HUES48 (cell line): ENCODE results near the gene ARHGAP42.
"Not testable (repeated sequence)": the region's sequence is repeated elsewhere in the genome, so short reads cannot be mapped to it uniquely, and the experiment has no call there.

Source experiments
- H3K27ac ChIP-seq: one replicate; pipeline ENCODE4 v1.7.0; 2013; ENCODE audit warnings: low read depth, low read length, inconsistent platforms
- H3K27me3 ChIP-seq: 2 replicates; pipeline ENCODE4 v1.6.1; 2013; ENCODE audit warnings: mild to moderate bottlenecking, low read length; ENCODE audit not compliant: control insufficient read depth, insufficient read depth
- H3K36me3 ChIP-seq: 2 replicates; pipeline ENCODE4 v1.6.1; 2013; ENCODE audit warnings: low read length; ENCODE audit not compliant: control insufficient read depth, insufficient read depth
- H3K4me1 ChIP-seq: 2 replicates; pipeline ENCODE4 v1.6.1; 2013; ENCODE audit warnings: mild to moderate bottlenecking, low read length; ENCODE audit not compliant: control insufficient read depth, insufficient read depth
- H3K4me3 ChIP-seq: 2 replicates; pipeline ENCODE4 v1.5.1; 2013; ENCODE audit warnings: mild to moderate bottlenecking, low read depth, low read length
- H3K9ac ChIP-seq: 2 replicates; pipeline ENCODE4 v1.6.1; 2013; ENCODE audit warnings: mild to moderate bottlenecking, low read depth, low read length, moderate library complexity
- H3K9me3 ChIP-seq: 2 replicates; pipeline ENCODE4 v1.6.1; 2013; ENCODE audit warnings: low read length; ENCODE audit not compliant: control insufficient read depth, insufficient read depth

Gene ARHGAP42

DNA sequence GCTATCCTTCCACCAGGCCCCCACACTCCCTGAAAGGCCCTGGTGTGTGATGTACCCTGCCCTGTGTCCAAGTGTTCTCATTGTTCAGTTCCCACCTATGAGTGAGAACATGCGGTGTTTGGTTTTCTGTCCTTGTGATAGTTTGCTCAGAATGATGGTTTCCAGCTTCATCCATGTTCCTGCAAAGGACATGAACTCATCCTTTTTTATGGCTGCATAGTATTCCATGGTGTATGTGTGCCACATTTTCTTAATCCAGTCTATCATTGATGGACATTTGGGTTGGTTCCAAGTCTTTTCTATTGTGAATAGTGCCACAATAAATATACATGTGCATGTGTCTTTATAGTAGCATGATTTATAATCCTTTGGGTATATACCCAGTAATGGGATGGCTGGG lies 208.9 kb downstream of the ARHGAP42 start:
- not testable (repeated sequence) for H3K27ac ChIP-seq, H3K4me1 ChIP-seq, H3K9me3 ChIP-seq, H3K27me3 ChIP-seq, H3K36me3 ChIP-seq, H3K4me3 ChIP-seq, H3K9ac ChIP-seq

DNA sequence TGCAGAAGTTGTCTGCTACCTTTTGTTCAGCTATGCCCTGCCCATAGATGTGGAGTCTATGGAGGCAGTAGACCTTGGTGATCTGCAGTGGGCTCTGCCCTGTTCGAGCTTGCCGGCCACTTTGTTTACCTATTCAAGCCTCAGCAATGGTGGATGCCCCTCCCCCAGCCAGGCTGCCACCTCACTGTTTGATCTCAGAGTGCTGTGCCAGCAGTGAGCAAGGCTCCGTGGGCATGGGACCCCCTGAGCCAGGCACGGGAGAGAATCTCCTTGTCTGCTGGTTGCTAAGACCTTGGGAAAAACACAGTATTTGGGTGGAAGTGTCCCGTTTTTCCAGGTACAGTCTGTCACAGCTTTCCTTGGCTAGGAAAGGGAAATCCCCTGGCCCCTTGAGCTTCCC lies 214.4 kb downstream of the ARHGAP42 start:
- H3K9me3 ChIP-seq, H3K9ac ChIP-seq, H3K27me3 ChIP-seq, H3K27ac ChIP-seq, H3K36me3 ChIP-seq, H3K4me3 ChIP-seq, H3K4me1 ChIP-seq: not testable (repeated sequence)

DNA sequence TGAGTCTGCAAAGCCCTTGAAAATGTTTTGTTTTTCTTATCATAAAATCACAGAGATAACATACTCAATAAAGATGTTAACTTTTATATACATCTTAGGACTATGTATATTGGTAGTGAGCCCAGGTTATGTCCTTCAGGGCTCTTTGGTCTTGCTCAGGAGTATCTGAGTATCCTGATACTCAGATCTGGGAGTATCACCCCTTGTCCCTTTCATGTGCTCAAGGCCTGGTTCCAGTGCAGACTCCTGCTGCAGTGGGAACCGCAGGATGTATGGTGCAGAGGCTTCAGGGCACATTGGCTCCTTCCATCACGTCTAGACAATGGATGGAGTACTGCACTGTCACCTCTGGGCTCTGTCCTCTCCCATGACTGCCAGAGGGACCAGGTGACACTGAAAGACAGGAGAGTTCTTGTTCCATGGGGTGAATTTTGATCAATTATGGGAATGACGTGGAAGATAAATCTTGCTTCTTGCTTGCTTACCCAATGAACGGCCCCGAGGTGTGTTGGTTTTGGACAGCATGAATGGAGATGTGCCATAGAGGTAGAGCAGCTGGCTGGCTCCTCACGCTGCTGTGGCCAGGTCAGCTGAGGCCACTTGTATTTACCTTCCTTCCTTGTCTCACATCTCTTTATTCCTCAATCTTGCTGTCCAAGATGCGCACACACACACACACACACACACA lies 215.5 kb downstream of the ARHGAP42 start:
- H3K27me3 ChIP-seq: no peaks in the 10 kb centered on the region
- no peak overlapping the region for H3K9ac ChIP-seq
- no peaks in the 10 kb centered on the region for H3K36me3 ChIP-seq
- no peak overlapping the region for H3K4me3 ChIP-seq
- H3K9me3 ChIP-seq: no peaks in the 10 kb centered on the region
- H3K4me1 ChIP-seq: no peaks in the 10 kb centered on the region
- H3K27ac ChIP-seq: no peak overlapping the region

DNA sequence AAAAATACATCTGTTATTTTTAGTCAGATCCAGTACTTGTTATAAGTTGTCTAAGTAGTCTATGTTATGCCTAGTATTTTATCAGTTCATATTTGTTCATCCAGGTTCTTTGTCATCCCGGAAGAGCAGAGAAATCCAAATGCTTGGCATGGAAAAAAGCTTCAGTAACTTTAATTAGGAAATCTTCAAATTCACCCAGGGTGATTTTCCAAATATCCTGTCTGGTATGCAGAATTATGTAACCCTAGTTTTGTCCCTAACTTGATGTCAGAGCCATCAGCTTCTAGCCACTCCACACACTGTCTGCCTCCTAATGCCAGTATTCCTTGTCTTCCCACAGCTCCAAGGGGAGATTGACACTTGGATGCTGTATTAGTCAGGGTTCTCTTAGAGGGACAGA lies 216.2 kb downstream of the ARHGAP42 start:
- Histone ChIP-seq H3K36me3 (no peaks in the 10 kb centered on the region), H3K4me1 (no peaks in the 10 kb centered on the region), H3K4me3 (no peak overlapping the region), H3K9ac (no peak overlapping the region), H3K27ac (no peak overlapping the region), H3K9me3 (no peaks in the 10 kb centered on the region), H3K27me3 (no peaks in the 10 kb centered on the region)

DNA sequence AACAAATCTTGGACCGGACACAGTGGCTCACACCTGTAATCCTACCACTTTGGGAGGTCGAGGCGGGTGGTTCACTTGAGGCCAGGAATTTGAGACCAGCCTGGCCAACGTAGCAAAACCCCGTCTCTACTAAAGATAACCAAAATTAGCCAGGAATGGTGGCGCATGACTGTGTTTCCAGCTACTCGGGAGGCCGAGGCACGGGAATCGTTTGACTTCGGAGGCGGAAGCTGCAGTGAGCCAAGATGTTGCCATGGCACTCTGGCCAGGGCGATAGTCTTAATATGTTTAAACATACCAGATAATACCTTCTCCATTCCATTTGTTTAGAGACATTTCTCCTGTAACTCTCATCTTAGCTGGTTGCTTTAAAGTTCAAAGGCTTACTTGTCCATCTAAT lies 218.6 kb downstream of the ARHGAP42 start:
- Histone ChIP-seq H3K4me1 (no peaks in the 10 kb centered on the region), H3K9ac (no peak overlapping the region), H3K4me3 (no peak overlapping the region), H3K27ac (no peak overlapping the region), H3K9me3 (no peaks in the 10 kb centered on the region), H3K36me3 (no peaks in the 10 kb centered on the region), H3K27me3 (no peaks in the 10 kb centered on the region)

DNA sequence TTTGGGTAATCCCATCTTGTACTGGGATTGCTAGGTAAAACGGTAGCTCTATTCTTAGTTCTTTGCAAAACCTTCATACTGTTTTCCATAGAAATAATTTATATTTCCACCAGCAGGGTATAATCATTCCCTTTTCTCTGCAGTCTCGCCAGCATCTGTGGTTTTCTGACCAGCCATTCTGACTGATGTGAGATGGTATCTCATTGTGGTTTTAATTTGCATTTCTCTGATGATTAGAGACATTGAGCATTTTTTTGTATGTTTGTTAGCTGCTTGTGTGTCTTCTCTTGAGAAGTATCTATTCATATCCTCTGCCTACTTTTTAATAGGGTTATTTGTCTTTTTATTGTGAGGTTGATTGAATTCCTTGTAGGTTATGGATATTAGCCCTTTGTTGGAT lies 221.7 kb downstream of the ARHGAP42 start:
- H3K4me3 ChIP-seq: no peak overlapping the region
- no peak overlapping the region for H3K27ac ChIP-seq
- no peaks in the 10 kb centered on the region for H3K4me1 ChIP-seq
- no peaks in the 10 kb centered on the region for H3K36me3 ChIP-seq
- no peaks in the 10 kb centered on the region for H3K9me3 ChIP-seq
- H3K27me3 ChIP-seq: no peaks in the 10 kb centered on the region
- no peak overlapping the region for H3K9ac ChIP-seq

DNA sequence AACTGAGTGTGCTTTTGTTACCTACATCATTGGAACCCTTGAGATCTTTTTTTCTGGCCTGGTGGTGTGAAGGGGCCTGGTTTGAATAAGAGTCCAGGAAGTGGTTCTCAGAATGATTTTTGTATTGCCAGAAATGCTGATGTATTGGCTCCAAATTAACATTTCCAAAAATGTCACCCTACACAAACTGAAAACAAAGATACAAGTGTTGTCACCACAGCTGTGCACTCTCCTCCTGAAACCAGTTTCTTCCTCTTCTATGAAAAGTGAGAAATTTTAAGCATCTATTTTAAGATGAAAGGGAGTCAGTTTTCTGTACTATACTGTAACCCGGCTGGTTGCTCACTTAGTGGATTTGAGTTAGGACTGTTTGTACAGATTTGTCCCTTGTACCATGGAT lies 223.7 kb downstream of the ARHGAP42 start:
- no peak overlapping the region for H3K4me3 ChIP-seq
- no peaks in the 10 kb centered on the region for H3K36me3 ChIP-seq
- H3K9ac ChIP-seq: no peak overlapping the region
- no peaks in the 10 kb centered on the region for H3K9me3 ChIP-seq
- H3K4me1 ChIP-seq: no peaks in the 10 kb centered on the region
- H3K27me3 ChIP-seq: no peaks in the 10 kb centered on the region
- H3K27ac ChIP-seq: no peak overlapping the region

DNA sequence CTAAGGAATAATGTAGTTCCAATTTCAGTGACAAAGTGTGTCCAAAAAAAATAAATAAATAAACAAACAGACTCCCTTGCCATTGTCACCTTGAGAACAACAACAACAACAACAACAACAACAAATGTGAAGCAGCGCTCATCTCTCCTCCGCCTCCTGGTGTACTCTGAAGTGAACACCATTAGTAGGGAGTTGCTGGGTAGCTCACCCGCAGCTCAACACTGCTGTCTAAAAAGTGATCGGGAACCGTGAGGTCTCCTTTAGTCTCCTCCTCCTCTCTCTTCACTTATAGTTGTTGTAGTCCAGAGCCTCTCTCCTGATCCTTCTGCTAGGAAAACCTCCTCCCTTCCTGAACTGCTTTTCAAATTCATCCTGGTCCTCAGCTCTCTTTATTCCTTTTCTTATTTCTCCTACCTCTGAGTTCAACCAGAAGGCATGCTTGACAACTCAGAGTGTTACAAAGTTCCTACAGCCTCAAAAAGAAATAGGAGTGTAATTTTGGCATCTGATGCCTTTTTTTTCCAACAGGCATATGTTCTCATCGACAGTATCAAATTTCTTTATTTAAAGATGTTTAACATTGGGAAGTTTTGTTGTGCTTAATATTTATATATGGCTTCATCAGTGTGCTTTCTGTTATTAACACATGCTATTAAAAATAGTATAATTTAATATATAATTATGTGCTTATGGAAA lies 227.5 kb downstream of the ARHGAP42 start:
- H3K9ac ChIP-seq: no peak overlapping the region
- peaks cover 3% of the 10 kb centered on the region for H3K4me1 ChIP-seq
- no peaks in the 10 kb centered on the region for H3K27me3 ChIP-seq
- H3K36me3 ChIP-seq: no peaks in the 10 kb centered on the region
- no peak overlapping the region for H3K4me3 ChIP-seq
- H3K27ac ChIP-seq: no peak overlapping the region
- H3K9me3 ChIP-seq: no peaks in the 10 kb centered on the region

DNA sequence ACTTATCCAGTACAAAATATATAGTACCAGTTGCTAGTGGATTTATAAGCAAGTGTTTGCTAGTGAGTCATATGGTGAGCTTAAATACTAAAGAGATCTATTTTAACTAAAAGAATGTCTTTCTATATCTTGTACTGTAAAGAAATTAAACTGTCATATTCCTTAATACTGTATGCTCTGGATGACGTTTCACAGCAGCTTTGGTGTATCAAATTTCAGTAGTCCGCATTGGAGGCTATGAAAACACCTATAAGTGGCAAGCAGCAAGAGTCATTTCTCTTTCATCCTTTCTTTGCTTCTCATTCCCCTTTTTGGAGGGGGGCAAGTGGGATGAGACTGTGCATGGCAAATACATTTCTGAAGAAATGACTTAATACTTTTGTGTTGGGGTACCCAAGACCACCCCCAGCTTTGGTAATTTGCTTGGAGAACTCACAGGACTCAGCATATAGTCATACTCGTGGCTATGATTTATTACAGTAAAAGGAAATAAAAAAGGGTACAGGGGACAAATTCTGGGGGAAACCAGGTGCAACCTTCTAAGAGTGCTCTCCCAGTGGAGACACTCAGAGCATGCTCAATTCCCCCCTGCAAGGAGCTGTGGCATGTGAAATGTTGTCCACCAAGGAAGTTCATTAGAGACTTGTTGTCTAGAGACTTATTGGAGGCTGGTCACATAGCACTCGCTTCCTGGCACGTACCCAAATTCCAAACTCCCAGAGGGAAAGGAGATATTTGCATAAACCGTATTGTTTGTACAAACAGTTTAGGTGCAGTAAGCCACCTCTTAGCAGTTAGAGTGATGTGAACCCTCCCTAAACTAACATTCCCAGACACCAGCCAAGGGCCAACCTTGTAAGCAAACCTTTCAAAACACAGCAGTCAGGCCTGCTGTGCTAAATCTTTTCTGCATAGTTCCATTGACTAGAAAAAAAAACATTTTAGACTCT lies 231.7 kb downstream of the ARHGAP42 start:
- no peak overlapping the region for H3K27ac ChIP-seq

DNA sequence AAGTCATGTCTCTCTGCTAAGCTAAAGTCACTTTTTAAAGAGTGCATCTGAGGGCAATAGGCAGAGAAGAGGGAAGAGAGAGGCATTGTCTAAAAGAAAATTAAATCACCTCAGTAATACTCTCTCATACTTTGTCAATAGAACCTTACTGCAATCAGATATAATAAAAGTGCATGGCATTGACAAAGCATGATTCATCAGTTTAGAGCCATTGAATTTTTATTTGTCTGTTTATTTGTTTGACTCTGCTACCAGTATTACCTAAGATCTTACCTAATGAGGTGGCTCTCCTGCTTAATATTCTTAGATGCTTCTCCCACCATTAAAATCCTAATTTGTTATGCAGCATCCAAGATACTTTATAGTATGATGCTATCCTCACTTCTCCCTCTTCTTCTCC lies 233.5 kb downstream of the ARHGAP42 start:
- peaks cover 3% of the 10 kb centered on the region for H3K4me1 ChIP-seq
- H3K9me3 ChIP-seq: no peaks in the 10 kb centered on the region
- no peaks in the 10 kb centered on the region for H3K27me3 ChIP-seq
- no peaks in the 10 kb centered on the region for H3K36me3 ChIP-seq
- H3K4me3 ChIP-seq: no peak overlapping the region
- no peak overlapping the region for H3K27ac ChIP-seq
- no peak overlapping the region for H3K9ac ChIP-seq

More for the DNA sequence above, 231.7 kb downstream of the ARHGAP42 start:
- H3K9me3 ChIP-seq: no peaks in the 10 kb centered on the region
- H3K4me3 ChIP-seq: no peak overlapping the region
- no peaks in the 10 kb centered on the region for H3K27me3 ChIP-seq
- H3K4me1 ChIP-seq: peaks cover 3% of the 10 kb centered on the region
- no peak overlapping the region for H3K9ac ChIP-seq
- H3K36me3 ChIP-seq: no peaks in the 10 kb centered on the region

DNA sequence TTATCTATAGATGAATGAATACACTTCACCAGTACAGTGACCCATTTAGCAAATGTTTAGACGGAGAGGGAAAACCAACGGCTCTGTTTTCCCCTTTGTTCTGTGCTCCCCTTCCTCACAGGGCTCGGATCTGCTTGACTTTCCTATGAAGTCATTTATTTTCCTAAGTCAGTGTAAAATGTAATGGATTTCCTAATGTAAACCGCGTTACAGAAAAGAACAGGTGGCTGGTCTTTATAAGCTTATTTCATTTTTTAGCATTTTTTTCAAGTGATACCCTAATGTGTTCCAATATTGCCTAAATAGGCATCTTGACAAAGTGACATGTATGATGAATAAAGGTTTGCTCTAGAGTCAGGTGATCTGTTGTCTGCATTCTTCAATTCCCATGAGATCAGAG lies 235.0 kb downstream of the ARHGAP42 start:
- Histone ChIP-seq H3K36me3 (no peaks in the 10 kb centered on the region), H3K9ac (no peak overlapping the region), H3K27ac (no peak overlapping the region), H3K27me3 (no peaks in the 10 kb centered on the region), H3K9me3 (no peaks in the 10 kb centered on the region), H3K4me3 (no peak overlapping the region), H3K4me1 (peaks cover 3% of the 10 kb centered on the region)
